GM12891 (cell line): ENCODE measurements around the gene MYH9.
A peak's percentile ranks its signal among the peaks of the same experiment; 100 is the strongest.
"Not testable (repeated sequence)": the region's sequence is repeated elsewhere in the genome, so short reads cannot be mapped to it uniquely, and the experiment has no call there.

Experiments
- DNase-seq: peaks from one replicate; pipeline ENCODE4 v3.0.0; 2011; ENCODE audit warnings: low spot score; ENCODE audit not compliant: insufficient read length
- FAIRE-seq: peaks from 2 replicates; lab custom pipeline; 2011; peaks lifted over from hg19 to GRCh38; lab: Jason Lieb, UNC
- PAX5 ChIP-seq: IDR thresholded peaks from 2 replicates; pipeline ENCODE4 v1.6.1; 2011; ENCODE audit warnings: low read length, moderate library complexity, mild to moderate bottlenecking; ENCODE audit not compliant: insufficient read depth, severe bottlenecking
- POLR2A ChIP-seq: IDR thresholded peaks from 2 replicates; pipeline ENCODE4 v1.6.1; 2011; ENCODE audit warnings: low read depth, low read length, control low read depth
- POLR2AphosphoS5 ChIP-seq: IDR thresholded peaks from 2 replicates; pipeline ENCODE4 v1.6.1; 2011; ENCODE audit warnings: low read depth, low read length, control low read depth
- POU2F2 ChIP-seq: IDR thresholded peaks from 2 replicates; pipeline ENCODE4 v1.6.1; 2011; ENCODE audit warnings: low read depth, mild to moderate bottlenecking, control low read depth, low read length, moderate library complexity
- SPI1 ChIP-seq: IDR thresholded peaks from 2 replicates; pipeline ENCODE4 v1.6.1; 2011; ENCODE audit warnings: low read depth, low read length, control low read depth
- TAF1 ChIP-seq: IDR thresholded peaks from 2 replicates; pipeline ENCODE4 v1.6.1; 2011; ENCODE audit warnings: low read depth, low read length, control low read depth

The MYH9 gene

GRCh38 chr22:36424901-36425579 lies 37.3 kb upstream of the MYH9 start:
- no peak for TF ChIP-seq POLR2A
- TF ChIP-seq PAX5 = no peak
- TF ChIP-seq TAF1 = no peak
- no peak for TF ChIP-seq SPI1
- no peak for TF ChIP-seq POU2F2
- TF ChIP-seq POLR2AphosphoS5 = no peak
- no peak for DNase-seq
- no peak for FAIRE-seq

GRCh38 chr22:36424466-36424865 lies 36.7 kb upstream of the MYH9 start:
- not testable (repeated sequence) for FAIRE-seq, DNase-seq

GRCh38 chr22:36423461-36424404 lies 36.0 kb upstream of the MYH9 start:
- no peak for DNase-seq
- TF ChIP-seq SPI1 (no peak), POU2F2 (no peak), POLR2A (no peak), POLR2AphosphoS5 (no peak), PAX5 (no peak), TAF1 (no peak)
- FAIRE-seq = peak; percentile 45

GRCh38 chr22:36422287-36423014 lies 34.7 kb upstream of the MYH9 start:
- TF ChIP-seq POLR2A (no peak), POU2F2 (no peak), TAF1 (no peak), SPI1 (no peak), POLR2AphosphoS5 (no peak), PAX5 (no peak)
- no peak for DNase-seq
- FAIRE-seq = peak; percentile 28

- TF ChIP-seq TAF1 = no peak
- TF ChIP-seq PAX5 = no peak
- FAIRE-seq (no peak), DNase-seq (no peak)
Observed at GRCh38 chr22:36419912-36420882, 32.4 kb upstream of the MYH9 start.

- peak; percentile 55 for FAIRE-seq
Observed at GRCh38 chr22:36419177-36419911, 31.6 kb upstream of the MYH9 start.

GRCh38 chr22:36417281-36417686 lies 29.5 kb upstream of the MYH9 start:
- DNase-seq = no peak
- TF ChIP-seq POLR2AphosphoS5 (no peak), PAX5 (no peak), POU2F2 (no peak), POLR2A (no peak), TAF1 (no peak)
- peak; percentile 74 for FAIRE-seq

More at GRCh38 chr22:36419177-36419911, 31.6 kb upstream of the MYH9 start:
- DNase-seq = no peak
- TF ChIP-seq PAX5 (no peak), SPI1 (no peak), POLR2AphosphoS5 (no peak), POLR2A (no peak)

- FAIRE-seq (no peak), DNase-seq (no peak)
Observed at GRCh38 chr22:36415415-36416168, 27.8 kb upstream of the MYH9 start.

More at GRCh38 chr22:36415415-36416168, 27.8 kb upstream of the MYH9 start:
- no peak for TF ChIP-seq POU2F2
- TF ChIP-seq POLR2A = no peak
- no peak for TF ChIP-seq PAX5
- no peak for TF ChIP-seq SPI1
- TF ChIP-seq POLR2AphosphoS5 = no peak
- TF ChIP-seq TAF1 = no peak
